Activated CD4-positive, CD25-positive, alpha-beta regulatory T cell treated with anti-CD3 and anti-CD28 coated beads, Interleukin-2, amount 50 U/mL, for 24 hours (primary cell): ENCODE results near the gene TPSB2.

Experiments
- ATAC-seq, 2 donors: fragments of 150-1000 bp; cut with Tn5 transposase; one replicate each; pipeline ENCODE4 v1.10.0; 2021; ENCODE audit warnings: mild to moderate bottlenecking in 1 of 2, moderate library complexity in 1 of 2

The TPSB2 gene

GRCh38 chr16:1181404-1182315 is 48.3 kb downstream of the TPSB2 start:
- ATAC-seq: no peak

DNA sequence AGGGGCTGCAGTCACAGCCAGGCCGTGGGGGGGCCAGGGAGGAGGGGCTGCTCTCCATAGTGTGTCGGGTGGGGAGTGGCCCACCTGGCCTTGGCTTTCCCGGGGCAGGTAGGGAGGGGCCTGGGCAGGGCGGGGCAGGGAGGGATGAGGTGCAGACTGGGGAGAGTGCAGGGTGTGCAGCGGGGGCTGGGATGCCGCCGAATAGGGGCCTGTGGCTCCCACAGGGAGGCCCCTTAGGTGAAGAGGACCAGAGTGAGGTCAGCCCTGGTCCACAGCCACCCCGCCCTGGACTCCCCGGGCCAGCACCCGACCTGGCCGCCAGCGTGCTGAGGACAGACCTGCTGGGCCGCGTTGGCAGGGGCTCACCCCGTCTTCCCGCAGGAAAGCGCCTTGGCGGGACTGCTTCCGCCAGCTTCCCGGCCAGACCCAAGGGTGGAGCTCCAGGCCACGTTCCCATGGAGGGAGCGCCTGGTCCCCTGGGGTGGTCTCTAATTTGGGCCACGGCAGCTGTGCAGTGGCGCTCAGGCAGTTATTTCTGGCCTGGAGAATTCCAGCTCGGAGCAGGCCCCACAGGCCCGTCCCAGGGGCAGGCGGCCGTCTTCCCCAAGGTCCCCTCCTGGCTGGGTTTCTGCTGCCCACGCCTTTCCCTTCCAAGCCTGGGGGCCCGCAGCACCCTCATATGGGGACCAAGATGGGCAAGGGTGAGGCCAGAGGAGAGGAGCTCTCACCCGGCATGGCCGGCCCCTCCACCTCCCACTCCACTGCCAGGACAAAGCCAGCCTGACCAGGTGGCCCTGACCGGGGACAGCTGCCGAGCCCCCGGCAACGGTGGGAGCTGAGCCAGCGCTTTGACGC is 49.2 kb downstream of the TPSB2 start:
- ATAC-seq: no peak
